Measurements from ENCODE around the gene OR2T29.
"Not testable (repeated sequence)": the region's sequence is repeated elsewhere in the genome, so short reads cannot be mapped to it uniquely, and the experiment has no call there.

OR2T29 gene

GRCh38 chr1:248562672-248563071 lies at the start of gene OR2T29:
OR2T29 (minus strand) TSS chr1:248562772; CDS start chr1:248559491, 3,281 bp downstream.
- H3K36me3 Mint-ChIP-seq (ENCODE audit: low read depth); DNase-seq; H3K4me3 Mint-ChIP-seq: not testable (repeated sequence)

GRCh38 chr1:248611883-248612414 lies 49.4 kb upstream of the OR2T29 start:
- no peak for DNase-seq
- H3K4me3 Mint-ChIP-seq = no peak overlapping the region
- H3K27ac Mint-ChIP-seq = no peak overlapping the region
- no peak for TF ChIP-seq CTCF (IDR thresholded peaks at IDR 0.05)
- no peaks in the 10 kb centered on the region for H3K4me1 Mint-ChIP-seq
- no peaks in the 10 kb centered on the region for H3K36me3 Mint-ChIP-seq (ENCODE audit: low read depth)
- no peaks in the 10 kb centered on the region for H3K27me3 Mint-ChIP-seq (ENCODE audit: low read depth, poor library complexity)
- peaks cover 80% of the 10 kb centered on the region for H3K9me3 Mint-ChIP-seq

More at GRCh38 chr1:248562672-248563071, at the start of gene OR2T29:
- not testable (repeated sequence) for H3K27ac Mint-ChIP-seq; H3K4me1 Mint-ChIP-seq; H3K27me3 Mint-ChIP-seq (ENCODE audit: low read depth, poor library complexity)
- H3K9me3 Mint-ChIP-seq = peaks cover 11% of the 10 kb centered on the region

GRCh38 chr1:248610301-248610700 lies 47.7 kb upstream of the OR2T29 start:
- TF ChIP-seq CTCF (IDR thresholded peaks at IDR 0.05) = no peak
- H3K36me3 Mint-ChIP-seq (ENCODE audit: low read depth) = no peaks in the 10 kb centered on the region
- H3K27me3 Mint-ChIP-seq (ENCODE audit: low read depth, poor library complexity) = no peaks in the 10 kb centered on the region
- H3K4me1 Mint-ChIP-seq = no peaks in the 10 kb centered on the region
- H3K4me3 Mint-ChIP-seq = no peak overlapping the region
- no peak for DNase-seq
- peaks cover 81% of the 10 kb centered on the region for H3K9me3 Mint-ChIP-seq
- H3K27ac Mint-ChIP-seq = no peak overlapping the region

- H3K27me3 Mint-ChIP-seq (ENCODE audit: low read depth, poor library complexity) = no peaks in the 10 kb centered on the region
- H3K4me1 Mint-ChIP-seq = no peaks in the 10 kb centered on the region
- no peaks in the 10 kb centered on the region for H3K36me3 Mint-ChIP-seq (ENCODE audit: low read depth)
- no peak overlapping the region for H3K27ac Mint-ChIP-seq
- peaks cover 63% of the 10 kb centered on the region for H3K9me3 Mint-ChIP-seq
- no peak overlapping the region for H3K4me3 Mint-ChIP-seq
- no peak for TF ChIP-seq CTCF (IDR thresholded peaks at IDR 0.05)
- DNase-seq = no peak
These were observed 36.8 kb upstream of the OR2T29 start for GRCh38 chr1:248599396-248599795.

- H3K27me3 Mint-ChIP-seq (ENCODE audit: low read depth, poor library complexity) = no peaks in the 10 kb centered on the region
- H3K4me3 Mint-ChIP-seq = no peak within 1 kb of the TSS
- no peak for DNase-seq
- no peaks in the 10 kb centered on the region for H3K4me1 Mint-ChIP-seq
- TF ChIP-seq CTCF (IDR thresholded peaks at IDR 0.05) = no peak
- H3K9me3 Mint-ChIP-seq = peaks cover 59% of the 10 kb centered on the region
- H3K27ac Mint-ChIP-seq = no peak within 1 kb of the TSS
- H3K36me3 Mint-ChIP-seq (ENCODE audit: low read depth) = no peaks in the 10 kb centered on the region
These were observed 35.0 kb upstream of the OR2T29 start, which contains the start of gene OR2T10 for GRCh38 chr1:248597589-248597988. OR2T10 (minus strand) TSS chr1:248597700; CDS start chr1:248593768, 3,932 bp downstream.

- H3K27me3 Mint-ChIP-seq (ENCODE audit: low read depth, poor library complexity) = no peaks in the 10 kb centered on the region
- peaks cover 57% of the 10 kb centered on the region for H3K9me3 Mint-ChIP-seq
- H3K36me3 Mint-ChIP-seq (ENCODE audit: low read depth) = no peaks in the 10 kb centered on the region
- no peaks in the 10 kb centered on the region for H3K4me1 Mint-ChIP-seq
- no peak for DNase-seq
- H3K4me3 Mint-ChIP-seq = no peak overlapping the region
- TF ChIP-seq CTCF (IDR thresholded peaks at IDR 0.05) = no peak
- H3K27ac Mint-ChIP-seq = no peak overlapping the region
These were observed 34.0 kb upstream of the OR2T29 start for GRCh38 chr1:248596615-248597014.
